ENCODE results near the gene ZNF70. TPM values are rescaled to one million over a fixed set of nuclear protein-coding genes. Genes with fewer than 3 reads are reported as not detected.

Gene ZNF70
- total and polyA plus RNA-seq, 10 of the 15 experiments (the other 5 are each of a cell fraction or from before 2014, with no cell fraction given): 0.15 to 2.3 (median 0.85) TPM

- no peak for TF ChIP-seq NKRF (conservative IDR thresholded peaks at IDR 0.05)
- TF ChIP-seq SP1 (IDR thresholded peaks at IDR 0.05; ENCODE audit: low read depth, low read length): peak; percentile 9
- TF ChIP-seq, protein P1, sequence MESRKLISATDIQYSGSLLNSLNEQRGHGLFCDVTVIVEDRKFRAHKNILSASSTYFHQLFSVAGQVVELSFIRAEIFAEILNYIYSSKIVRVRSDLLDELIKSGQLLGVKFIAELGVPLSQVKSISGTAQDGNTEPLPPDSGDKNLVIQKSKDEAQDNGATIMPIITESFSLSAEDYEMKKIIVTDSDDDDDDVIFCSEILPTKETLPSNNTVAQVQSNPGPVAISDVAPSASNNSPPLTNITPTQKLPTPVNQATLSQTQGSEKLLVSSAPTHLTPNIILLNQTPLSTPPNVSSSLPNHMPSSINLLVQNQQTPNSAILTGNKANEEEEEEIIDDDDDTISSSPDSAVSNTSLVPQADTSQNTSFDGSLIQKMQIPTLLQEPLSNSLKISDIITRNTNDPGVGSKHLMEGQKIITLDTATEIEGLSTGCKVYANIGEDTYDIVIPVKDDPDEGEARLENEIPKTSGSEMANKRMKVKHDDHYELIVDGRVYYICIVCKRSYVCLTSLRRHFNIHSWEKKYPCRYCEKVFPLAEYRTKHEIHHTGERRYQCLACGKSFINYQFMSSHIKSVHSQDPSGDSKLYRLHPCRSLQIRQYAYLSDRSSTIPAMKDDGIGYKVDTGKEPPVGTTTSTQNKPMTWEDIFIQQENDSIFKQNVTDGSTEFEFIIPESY (IDR thresholded peaks at IDR 0.05): no peak
- peak in 1 of 2 experiments; percentile 83; a peak in 1 of 4 replicates for TF ChIP-seq BHLHE40 (IDR thresholded peaks at IDR 0.05; ENCODE audit: borderline replicate concordance in 1 of 2, low read depth in 2 of 2, low read length in 1 of 2)
- no peak for TF ChIP-seq CHD4 (IDR thresholded peaks at IDR 0.05)
- TF ChIP-seq MXI1 (IDR thresholded peaks at IDR 0.05; ENCODE audit: low read depth, low read length): no peak; the same call in 1 of the 2 replicates
- TF ChIP-seq RELB (IDR thresholded peaks at IDR 0.05; ENCODE audit: low read depth): peak; percentile 97; the same call in 1 of the 2 replicates
- TF ChIP-seq CBX5 (IDR thresholded peaks at IDR 0.05; ENCODE audit: low read depth): no peak
These were observed 36.6 kb upstream of the ZNF70 start (continued) for GRCh38 chr22:23787600-23787896.
